CD4-positive, alpha-beta T cell treated with Interleukin-1 beta for 1 hour (primary cell): ENCODE data around the gene ABHD8.

Experiments
- DNase-seq, 2 donors: peaks; one replicate each; pipeline ENCODE4 v3.0.0-alpha.2; 2020 to 2022

ABHD8 gene

GRCh38 chr19:17332677-17333581 is 29.7 kb upstream of the ABHD8 start:
- DNase-seq: peak; percentile 46 to 59

GRCh38 chr19:17332360-17332676 is 29.1 kb upstream of the ABHD8 start:
- DNase-seq: no peak

GRCh38 chr19:17331045-17331558 is 27.9 kb upstream of the ABHD8 start:
- no peak for DNase-seq

GRCh38 chr19:17330262-17331044 is 27.2 kb upstream of the ABHD8 start:
- DNase-seq: no peak

- no peak for DNase-seq
Observed at GRCh38 chr19:17329366-17330261, 26.4 kb upstream of the ABHD8 start.

- DNase-seq: peak; percentile 24 to 42
Observed at GRCh38 chr19:17328517-17329365, 25.5 kb upstream of the ABHD8 start.

GRCh38 chr19:17327654-17328516 is 24.7 kb upstream of the ABHD8 start:
- DNase-seq: peak; percentile 65

GRCh38 chr19:17327068-17327653 is 23.9 kb upstream of the ABHD8 start:
- DNase-seq: no peak

- no peak for DNase-seq
Observed at GRCh38 chr19:17326595-17326966, 23.4 kb upstream of the ABHD8 start.

- DNase-seq: no peak
Observed at GRCh38 chr19:17325881-17326594, 22.8 kb upstream of the ABHD8 start.

GRCh38 chr19:17325133-17325532 is 21.9 kb upstream of the ABHD8 start:
- no peak for DNase-seq

- no peak for DNase-seq
Observed at GRCh38 chr19:17324357-17325114, 21.3 kb upstream of the ABHD8 start.

GRCh38 chr19:17323964-17324332 is 20.7 kb upstream of the ABHD8 start:
- peak in 1 of 2 donors; percentile 21 for DNase-seq

- no peak for DNase-seq
Observed at GRCh38 chr19:17323300-17323963, 20.2 kb upstream of the ABHD8 start.

GRCh38 chr19:17322854-17323253 is 19.6 kb upstream of the ABHD8 start:
- DNase-seq: no peak

GRCh38 chr19:17321655-17322489 is 18.6 kb upstream of the ABHD8 start:
- no peak for DNase-seq

GRCh38 chr19:17320435-17320834 is 17.2 kb upstream of the ABHD8 start:
- no peak for DNase-seq
